Mesothelial cell of epicardium (in vitro differentiated cells): ENCODE data around the gene EXO5. TPM values are rescaled to one million over a fixed set of nuclear protein-coding genes. Genes with fewer than 3 reads are reported as not detected.
"Not testable (repeated sequence)": the region's sequence is repeated elsewhere in the genome, so short reads cannot be mapped to it uniquely, and the experiment has no call there.

ENCODE experiments used
- DNase-seq, 2 experiments: peaks; one replicate each; pipeline ENCODE4 v3.0.0; 2021; ENCODE audit warnings: low spot score in 2 of 2; ENCODE audit not compliant: unreplicated experiment in 2 of 2
- H3K27ac Mint-ChIP-seq: 2 replicates; pipeline ENCODE4 v1.8.0; 2021; ENCODE audit warnings: mixed read lengths
- H3K27me3 Mint-ChIP-seq: 2 replicates; pipeline ENCODE4 v1.8.0; 2021; ENCODE audit warnings: low read depth, mixed read lengths
- H3K36me3 Mint-ChIP-seq: 2 replicates; pipeline ENCODE4 v1.8.0; 2021; ENCODE audit warnings: mixed read lengths
- H3K4me1 Mint-ChIP-seq: 2 replicates; pipeline ENCODE4 v1.8.0; 2021; ENCODE audit warnings: mixed read lengths
- H3K4me3 Mint-ChIP-seq: 2 replicates; pipeline ENCODE4 v1.8.0; 2021; ENCODE audit warnings: mild to moderate bottlenecking, moderate library complexity, mixed read lengths
- H3K9me3 Mint-ChIP-seq: 2 replicates; pipeline ENCODE4 v1.8.0; 2021; ENCODE audit warnings: mixed read lengths
- CTCF ChIP-seq: fragments of 200-600 bp; sonication (generic); IDR thresholded peaks from one replicate; pipeline ENCODE4 v1.5.0; 2021; ENCODE audit warnings: antibody characterized with exemption; ENCODE audit not compliant: unreplicated experiment
- total RNA-seq: library from RNA; stranded (reverse); gene quantifications from 3 replicates; pipeline ENCODE4 v1.2.1, GENCODE V29; 2021

Gene EXO5
- total RNA-seq, 1 donor from 2014 or later = 16.5 TPM

GRCh38 chr1:40532844-40533424 lies 24.4 kb downstream of the EXO5 start:
- H3K9me3 Mint-ChIP-seq = peaks cover 20% of the 10 kb centered on the region
- DNase-seq = no peak
- H3K4me3 Mint-ChIP-seq = peak overlapping the region; percentile 30
- peak; percentile 53 for TF ChIP-seq CTCF
- H3K27ac Mint-ChIP-seq = no peak overlapping the region
- H3K36me3 Mint-ChIP-seq = peaks cover 12% of the 10 kb centered on the region
- H3K4me1 Mint-ChIP-seq = peaks cover 22% of the 10 kb centered on the region
- no peaks in the 10 kb centered on the region for H3K27me3 Mint-ChIP-seq

- Mint-ChIP-seq H3K27ac (no peak overlapping the region), H3K9me3 (peaks cover 17% of the 10 kb centered on the region), H3K4me1 (peaks cover 22% of the 10 kb centered on the region), H3K36me3 (peaks cover 12% of the 10 kb centered on the region), H3K4me3 (no peak overlapping the region), H3K27me3 (no peaks in the 10 kb centered on the region)
- no peak for TF ChIP-seq CTCF
- no peak for DNase-seq
Measured at GRCh38 chr1:40534589-40534988, 26.0 kb downstream of the EXO5 start.

- peaks cover 12% of the 10 kb centered on the region for H3K9me3 Mint-ChIP-seq
- H3K4me1 Mint-ChIP-seq = peaks cover 22% of the 10 kb centered on the region
- no peak overlapping the region for H3K27ac Mint-ChIP-seq
- no peaks in the 10 kb centered on the region for H3K27me3 Mint-ChIP-seq
- peaks cover 12% of the 10 kb centered on the region for H3K36me3 Mint-ChIP-seq
- TF ChIP-seq CTCF = no peak
- no peak overlapping the region for H3K4me3 Mint-ChIP-seq
- DNase-seq = no peak
Measured at GRCh38 chr1:40535732-40536131, 27.2 kb downstream of the EXO5 start.

GRCh38 chr1:40539338-40539737 lies 30.8 kb downstream of the EXO5 start:
- DNase-seq = no peak
- no peaks in the 10 kb centered on the region for H3K4me1 Mint-ChIP-seq
- peaks cover 7% of the 10 kb centered on the region for H3K9me3 Mint-ChIP-seq
- no peak overlapping the region for H3K4me3 Mint-ChIP-seq
- TF ChIP-seq CTCF = no peak
- H3K27ac Mint-ChIP-seq = no peak overlapping the region
- no peaks in the 10 kb centered on the region for H3K27me3 Mint-ChIP-seq
- peaks cover 16% of the 10 kb centered on the region for H3K36me3 Mint-ChIP-seq

- H3K4me3 Mint-ChIP-seq = no peak overlapping the region
- DNase-seq = no peak
- peaks cover 23% of the 10 kb centered on the region for H3K9me3 Mint-ChIP-seq
- H3K36me3 Mint-ChIP-seq = peaks cover 29% of the 10 kb centered on the region
- H3K27ac Mint-ChIP-seq = no peak overlapping the region
- no peak for TF ChIP-seq CTCF
- H3K4me1 Mint-ChIP-seq = no peaks in the 10 kb centered on the region
- H3K27me3 Mint-ChIP-seq = peaks cover 1% of the 10 kb centered on the region
Measured at GRCh38 chr1:40546957-40547356, 38.4 kb downstream of the EXO5 start.

GRCh38 chr1:40553017-40553416 lies 44.5 kb downstream of the EXO5 start:
- Mint-ChIP-seq H3K27ac (no peak overlapping the region), H3K9me3 (no peaks in the 10 kb centered on the region), H3K4me1 (no peaks in the 10 kb centered on the region), H3K36me3 (no peaks in the 10 kb centered on the region), H3K4me3 (no peak overlapping the region), H3K27me3 (peaks cover 1% of the 10 kb centered on the region)
- DNase-seq = no peak
- TF ChIP-seq CTCF = no peak

GRCh38 chr1:40554807-40555206 lies 46.2 kb downstream of the EXO5 start:
- H3K36me3 Mint-ChIP-seq, H3K27me3 Mint-ChIP-seq, H3K9me3 Mint-ChIP-seq, H3K4me1 Mint-ChIP-seq, DNase-seq, H3K27ac Mint-ChIP-seq, H3K4me3 Mint-ChIP-seq: not testable (repeated sequence)
